Small intestine (tissue), 7 donors: ENCODE data around the gene ZZZ3. TPM values are rescaled to one million over a fixed set of nuclear protein-coding genes. Genes with fewer than 3 reads are reported as not detected.

ENCODE experiments used
- DNase-seq, 2 donors: peaks; one replicate each; pipeline versions ENCODE4 v3.0.0 to v3.0.0-alpha.2; 2013
- FAIRE-seq: peaks from 2 replicates; lab custom pipeline; 2012; peaks lifted over from hg19 to GRCh38; lab: Jason Lieb, UNC
- H3K27ac ChIP-seq, 3 donors: one replicate each; pipeline ENCODE4 v1.5.1; 2013; ENCODE audit warnings: low read length in 2 of 3, mild to moderate bottlenecking in 2 of 3, control low read depth in 1 of 3, inconsistent platforms in 1 of 3, low read depth in 1 of 3, moderate library complexity in 1 of 3
- H3K27me3 ChIP-seq, 3 donors: one replicate each; pipeline ENCODE4 v1.6.1; 2013; ENCODE audit warnings: low read length in 3 of 3, inconsistent platforms in 1 of 3; ENCODE audit not compliant: control insufficient read depth in 3 of 3, insufficient read depth in 3 of 3
- H3K36me3 ChIP-seq, 3 donors: one replicate each; pipeline ENCODE4 v1.6.1; 2013; ENCODE audit warnings: low read length in 3 of 3, inconsistent platforms in 1 of 3, low read depth in 1 of 3, mild to moderate bottlenecking in 1 of 3, moderate library complexity in 1 of 3; ENCODE audit not compliant: control insufficient read depth in 3 of 3, insufficient read depth in 2 of 3
- H3K4me1 ChIP-seq, 3 donors: one replicate each; pipeline ENCODE4 v1.6.1; 2013; ENCODE audit warnings: low read length in 2 of 3, inconsistent platforms in 1 of 3, low read depth in 1 of 3, mild to moderate bottlenecking in 1 of 3, moderate library complexity in 1 of 3; ENCODE audit not compliant: control insufficient read depth in 3 of 3, insufficient read depth in 2 of 3
- H3K4me3 ChIP-seq, 3 donors: one replicate each; pipeline ENCODE4 v1.5.1; 2013; ENCODE audit warnings: low read length in 3 of 3, control low read depth in 1 of 3, inconsistent platforms in 1 of 3, low read depth in 1 of 3, mild to moderate bottlenecking in 1 of 3, moderate library complexity in 1 of 3
- H3K9me3 ChIP-seq, 2 donors: one replicate each; pipeline ENCODE4 v1.6.1; 2013; ENCODE audit warnings: low read depth in 1 of 2, low read length in 1 of 2; ENCODE audit not compliant: control insufficient read depth in 2 of 2, insufficient read depth in 1 of 2
- WGBS, 3 donors: extraction: QIAGEN DNeasy Blood & Tissue Kit; methylation state at CpG; one replicate each; pipeline ENCODE4 v1.1.7; 2013; 5-methylcytosine and 5-hydroxymethylcytosine counted together
- polyA plus RNA-seq, 4 donors: library from polyadenylated mRNA; stranded (reverse) in 3 of 4; unstranded in 1 of 4; fragments of 200-250 nt in 3 of 4; fragments of 120-200 nt in 1 of 4; gene quantifications; one replicate each; pipeline versions ENCODE4 v1.2.1 to v1.2.3, GENCODE V29; 2013
- donor health status: healthy with polysubstance abuse.
- donor health status: control.
- donor health status: control.
- donor health status: Bipolar disorder and iron deficiency.
- donor health status: healthy.

ZZZ3 gene
- polyA plus RNA-seq, 4 donors: 7.8 to 50.8 (median 12.0) TPM

- no peak for FAIRE-seq
- Histone ChIP-seq H3K27me3 (no peaks in the 10 kb centered on the region), H3K4me3 (no peak overlapping the region), H3K4me1 (peaks cover 0 to 5% (median 0%) of the 10 kb centered on the region in 3 donors), H3K36me3 (peaks cover 0 to 9% (median 0%) of the 10 kb centered on the region in 3 donors), H3K27ac (no peak overlapping the region), H3K9me3 (no peaks in the 10 kb centered on the region)
- no peak for DNase-seq
- WGBS, 3 donors: 79 to 86% (median 81%) methylated on average over 3 of the region's 3 CpGs
These were observed 17.4 kb downstream of the ZZZ3 start for GRCh38 chr1:77664939-77665516.

GRCh38 chr1:77661696-77662095 is 20.8 kb downstream of the ZZZ3 start:
- Histone ChIP-seq H3K9me3 (no peaks in the 10 kb centered on the region), H3K4me1 (peaks cover 0 to 5% (median 0%) of the 10 kb centered on the region in 3 donors), H3K36me3 (peaks cover 0 to 18% (median 0%) of the 10 kb centered on the region in 3 donors), H3K27me3 (no peaks in the 10 kb centered on the region), H3K4me3 (no peak overlapping the region), H3K27ac (no peak overlapping the region)
- no peak for FAIRE-seq
- WGBS, 3 donors: 73 to 81% (median 75%) methylated on average over 4 of the region's 4 CpGs
- DNase-seq: no peak

- no peaks in the 10 kb centered on the region for H3K27me3 ChIP-seq
- no peak overlapping the region for H3K4me3 ChIP-seq
- FAIRE-seq: no peak
- 70 to 95% (median 91%) methylated on average over 4 of the region's 4 CpGs for WGBS, 3 donors
- H3K9me3 ChIP-seq: no peaks in the 10 kb centered on the region
- DNase-seq: no peak
- peaks cover 0 to 15% (median 0%) of the 10 kb centered on the region in 3 donors for H3K36me3 ChIP-seq
- H3K27ac ChIP-seq: no peak overlapping the region
- H3K4me1 ChIP-seq: peaks cover 0 to 4% (median 3%) of the 10 kb centered on the region in 3 donors
These were observed 22.4 kb downstream of the ZZZ3 start for GRCh38 chr1:77659879-77660593.

- Histone ChIP-seq H3K36me3 (peaks cover 0 to 17% (median 0%) of the 10 kb centered on the region in 3 donors), H3K9me3 (peaks cover 0 to 4% of the 10 kb centered on the region in 2 donors), H3K27me3 (no peaks in the 10 kb centered on the region), H3K4me3 (no peak overlapping the region), H3K4me1 (peaks cover 0 to 3% (median 0%) of the 10 kb centered on the region in 3 donors), H3K27ac (no peak overlapping the region)
- FAIRE-seq: no peak
- no peak for DNase-seq
- WGBS, 3 donors: 92 to 96% (median 95%) methylated on average over 6 of the region's 6 CpGs
These were observed 24.2 kb downstream of the ZZZ3 start for GRCh38 chr1:77658271-77658670.

- peaks cover 0 to 13% of the 10 kb centered on the region in 2 donors for H3K9me3 ChIP-seq
- H3K27me3 ChIP-seq: no peaks in the 10 kb centered on the region
- peaks cover 0 to 17% (median 0%) of the 10 kb centered on the region in 3 donors for H3K36me3 ChIP-seq
- DNase-seq (peak; percentile 16 to 70), FAIRE-seq (no peak)
- H3K4me3 ChIP-seq: no peak overlapping the region
- WGBS, 3 donors: 30 to 52% (median 47%) methylated on average over 2 of the region's 2 CpGs
- H3K27ac ChIP-seq: peak overlapping the region in 1 of 3 donors; percentile 41
- peaks cover 0 to 3% (median 0%) of the 10 kb centered on the region in 3 donors for H3K4me1 ChIP-seq
These were observed 27.0 kb downstream of the ZZZ3 start for GRCh38 chr1:77655431-77655974.

GRCh38 chr1:77652970-77653516 is 29.4 kb downstream of the ZZZ3 start:
- DNase-seq (peak; percentile 25 to 26), FAIRE-seq (no peak)
- H3K9me3 ChIP-seq: peaks cover 0 to 26% of the 10 kb centered on the region in 2 donors
- no peaks in the 10 kb centered on the region for H3K27me3 ChIP-seq
- H3K36me3 ChIP-seq: peaks cover 0 to 13% (median 0%) of the 10 kb centered on the region in 3 donors
- H3K27ac ChIP-seq: no peak overlapping the region
- peaks cover 0 to 3% (median 0%) of the 10 kb centered on the region in 3 donors for H3K4me1 ChIP-seq
- 66 to 83% (median 71%) methylated on average over 6 of the region's 6 CpGs for WGBS, 3 donors
- no peak overlapping the region for H3K4me3 ChIP-seq

- no peak overlapping the region for H3K4me3 ChIP-seq
- peaks cover 0 to 3% (median 0%) of the 10 kb centered on the region in 3 donors for H3K4me1 ChIP-seq
- FAIRE-seq (no peak), DNase-seq (no peak)
- peaks cover 0 to 16% (median 0%) of the 10 kb centered on the region in 3 donors for H3K36me3 ChIP-seq
- no peak overlapping the region for H3K27ac ChIP-seq
- peaks cover 0 to 33% of the 10 kb centered on the region in 2 donors for H3K9me3 ChIP-seq
- no peaks in the 10 kb centered on the region for H3K27me3 ChIP-seq
These were observed 30.2 kb downstream of the ZZZ3 start for GRCh38 chr1:77652268-77652667.

- Histone ChIP-seq H3K27ac (no peak overlapping the region), H3K4me3 (no peak overlapping the region), H3K9me3 (peaks cover 0 to 36% of the 10 kb centered on the region in 2 donors), H3K4me1 (no peaks in the 10 kb centered on the region), H3K36me3 (peaks cover 0 to 29% (median 4%) of the 10 kb centered on the region in 3 donors), H3K27me3 (no peaks in the 10 kb centered on the region)
- no peak for FAIRE-seq
- 97 to 99% (median 98%) methylated on average over 2 of the region's 2 CpGs for WGBS, 3 donors
- DNase-seq: no peak
These were observed 33.3 kb downstream of the ZZZ3 start for GRCh38 chr1:77649127-77649526.
